Hematopoietic multipotent progenitor cell (in vitro differentiated cells): ENCODE data around the gene CEP131. TPM values are rescaled to one million over a fixed set of nuclear protein-coding genes. Genes with fewer than 3 reads are reported as not detected.

ENCODE experiments used
- DNase-seq, 3 donors: peaks; one replicate each; pipeline ENCODE4 v3.0.0-alpha.2; 2011 to 2015; ENCODE audit warnings: low read depth in 2 of 3, low spot score in 2 of 3
- total RNA-seq: library from RNA; depleted of rRNA; stranded (reverse); fragments of >200 nt; gene quantifications from one replicate; pipeline ENCODE4 v1.2.3, GENCODE V29; 2012

CEP131 gene
- total RNA-seq, 1 donor: 17.8 TPM

GRCh38 chr17:81170727-81171494 lies 51.9 kb downstream of the CEP131 start:
- no peak for DNase-seq

- DNase-seq: no peak
Observed at GRCh38 chr17:81169870-81170309, 52.9 kb downstream of the CEP131 start.

- DNase-seq: no peak
Observed at GRCh38 chr17:81167638-81168037, 55.1 kb downstream of the CEP131 start.

GRCh38 chr17:81167194-81167524 lies 55.6 kb downstream of the CEP131 start:
- DNase-seq: no peak

- DNase-seq: no peak
Observed at GRCh38 chr17:81166033-81166492, 56.7 kb downstream of the CEP131 start, which contains the start of gene AATK. AATK (minus strand) TSS chr17:81166221; CDS start chr17:81165992, 229 bp downstream.

GRCh38 chr17:81165246-81166032 lies 57.3 kb downstream of the CEP131 start, which contains the start of gene PVALEF:
PVALEF (plus strand) TSS chr17:81165507; CDS start chr17:81181227, 15,720 bp downstream.
- peak in 1 of 3 donors; percentile 16 for DNase-seq

- no peak for DNase-seq
Observed at GRCh38 chr17:81164371-81165245, 58.2 kb downstream of the CEP131 start.

- no peak for DNase-seq
Observed at GRCh38 chr17:81163703-81164370, 58.9 kb downstream of the CEP131 start.

- no peak for DNase-seq
Observed at GRCh38 chr17:81163051-81163695, 59.6 kb downstream of the CEP131 start.

- no peak for DNase-seq
Observed at GRCh38 chr17:81162491-81162890, 60.3 kb downstream of the CEP131 start.

- DNase-seq: no peak
Observed at GRCh38 chr17:81161972-81162371, 60.8 kb downstream of the CEP131 start.

- DNase-seq: no peak
Observed at GRCh38 chr17:81161536-81161935, 61.2 kb downstream of the CEP131 start.

- peak in 1 of 3 donors; percentile 22 for DNase-seq
Observed at GRCh38 chr17:81160747-81161453, 61.9 kb downstream of the CEP131 start.

GRCh38 chr17:81160306-81160705 lies 62.5 kb downstream of the CEP131 start:
- DNase-seq: peak in 1 of 3 donors; percentile 62

GRCh38 chr17:81159611-81160265 lies 63.0 kb downstream of the CEP131 start:
- no peak for DNase-seq

GRCh38 chr17:81158688-81159590 lies 63.8 kb downstream of the CEP131 start:
- no peak for DNase-seq
